ENCODE results near the gene LGALS1.

Gene LGALS1

DNA sequence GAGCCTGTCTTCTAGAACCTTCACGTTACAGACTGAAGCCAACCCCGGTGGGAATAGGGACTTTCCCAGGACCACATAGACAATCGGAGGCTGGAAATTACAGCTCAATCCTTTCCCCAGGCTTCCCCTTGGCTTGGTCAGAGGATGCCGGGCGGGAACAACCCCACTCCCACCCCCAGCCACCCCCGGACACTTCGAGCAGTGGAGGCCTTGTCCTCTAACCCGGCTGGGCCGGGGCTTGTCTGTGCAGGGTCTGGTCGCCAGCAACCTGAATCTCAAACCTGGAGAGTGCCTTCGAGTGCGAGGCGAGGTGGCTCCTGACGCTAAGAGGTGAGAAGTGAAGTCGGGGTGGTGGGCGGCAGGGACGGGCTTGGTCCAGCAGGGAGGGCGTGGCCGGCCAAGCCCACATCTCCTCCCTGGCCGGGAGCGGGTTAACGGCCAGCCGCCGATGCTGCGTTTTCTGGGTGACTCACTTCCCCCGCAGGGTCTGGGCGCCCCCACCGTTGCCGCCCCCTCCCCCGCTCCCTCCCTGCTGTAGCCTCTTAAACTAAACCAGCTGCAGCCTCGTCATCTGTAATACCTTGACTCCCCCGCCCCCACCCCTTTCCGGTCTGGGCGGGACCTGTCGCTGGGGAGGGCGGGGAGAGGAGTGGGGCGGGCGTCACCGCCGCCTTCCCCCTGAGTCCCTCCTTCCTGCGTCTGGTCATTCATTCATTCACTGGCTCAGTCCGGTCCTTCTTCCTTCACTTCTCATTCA is 1.5 kb downstream of the LGALS1 start:
- peak overlapping the region; percentile 99 for H3K4me3 ChIP-seq (ENCODE audit: low read depth, low read length)
- no peak for TF ChIP-seq CTCF (IDR thresholded peaks at IDR 0.05; ENCODE audit: low read depth, low read length)

DNA sequence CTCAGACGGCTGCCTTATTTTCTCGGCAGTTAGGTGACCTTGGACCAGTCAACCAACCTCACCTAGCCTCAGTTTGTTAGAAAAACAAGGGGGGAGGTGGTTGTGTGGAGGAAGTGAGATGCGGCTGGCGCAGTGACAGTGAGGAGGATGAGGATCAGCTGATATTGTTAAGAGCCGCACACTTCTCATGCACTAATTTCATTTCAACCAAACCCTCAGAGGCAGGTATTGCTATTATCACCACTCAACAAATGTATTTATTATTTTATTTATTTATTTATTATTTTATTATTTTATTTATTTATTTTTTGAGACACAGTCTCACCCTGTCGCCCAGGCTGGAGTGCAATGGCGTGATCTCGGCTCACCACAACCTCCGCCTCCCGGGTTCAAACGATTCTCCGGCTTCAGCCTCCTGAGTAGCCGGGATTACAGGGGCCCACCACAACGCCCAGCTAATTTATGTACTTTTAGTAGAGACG is 2.1 kb downstream of the LGALS1 start:
- peak overlapping the region; percentile 99 for H3K4me3 ChIP-seq (ENCODE audit: low read depth, low read length)
- TF ChIP-seq CTCF (IDR thresholded peaks at IDR 0.05; ENCODE audit: low read depth, low read length) = no peak

DNA sequence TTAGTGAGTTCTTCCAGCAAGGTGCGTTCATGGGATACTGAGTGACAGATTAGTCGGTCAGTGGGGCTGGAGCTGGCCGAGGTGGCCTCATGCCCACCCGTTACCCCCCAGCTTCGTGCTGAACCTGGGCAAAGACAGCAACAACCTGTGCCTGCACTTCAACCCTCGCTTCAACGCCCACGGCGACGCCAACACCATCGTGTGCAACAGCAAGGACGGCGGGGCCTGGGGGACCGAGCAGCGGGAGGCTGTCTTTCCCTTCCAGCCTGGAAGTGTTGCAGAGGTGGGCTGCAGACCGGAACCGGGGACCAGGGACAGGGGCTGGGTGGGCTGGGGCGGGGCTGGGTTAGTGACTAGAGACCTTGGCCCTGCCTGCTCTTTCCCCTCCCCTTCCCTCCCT is 2.9 kb downstream of the LGALS1 start:
- peak overlapping the region; percentile 99 for H3K4me3 ChIP-seq (ENCODE audit: low read depth, low read length)
- no peak for TF ChIP-seq CTCF (IDR thresholded peaks at IDR 0.05; ENCODE audit: low read depth, low read length)

- no peak for TF ChIP-seq CTCF (IDR thresholded peaks at IDR 0.05; ENCODE audit: low read depth, low read length)
Observed at GRCh38 chr22:37679670-37680069, 4.2 kb downstream of the LGALS1 start.

DNA sequence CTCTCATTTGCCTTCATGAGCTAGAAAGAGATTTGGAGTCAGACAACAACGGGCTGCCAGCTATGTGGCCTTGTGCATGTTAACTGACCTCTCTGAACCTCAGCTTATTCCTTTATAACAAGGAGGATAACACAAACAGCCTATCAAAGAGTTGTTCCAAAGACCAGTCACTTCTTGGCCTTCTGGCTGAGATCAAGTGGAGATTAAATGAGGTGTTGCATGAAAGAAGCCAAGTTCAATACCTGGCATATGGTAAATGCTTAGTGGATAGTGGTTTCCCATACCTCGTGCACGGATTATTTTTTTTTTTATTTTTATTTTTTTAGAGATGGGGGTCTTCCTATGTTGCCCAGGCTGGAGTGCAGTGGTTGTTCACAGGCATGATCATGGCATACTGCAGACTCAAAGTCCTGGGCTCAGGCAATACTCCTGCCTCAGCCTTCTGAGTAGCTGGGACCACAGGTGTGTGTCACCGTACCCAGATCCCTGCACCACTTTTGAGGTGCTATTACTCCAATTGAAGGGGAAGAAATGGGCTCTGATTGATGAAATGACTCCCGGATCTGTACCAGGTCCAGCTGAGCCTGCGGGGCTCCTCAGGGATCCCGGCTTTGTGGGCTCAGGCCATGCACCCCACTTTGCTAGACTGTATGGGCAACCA is 4.9 kb downstream of the LGALS1 start:
- H3K4me3 ChIP-seq (ENCODE audit: low read depth, low read length) = no peak overlapping the region
- no peak for TF ChIP-seq CTCF (IDR thresholded peaks at IDR 0.05; ENCODE audit: low read depth, low read length)

More at GRCh38 chr22:37679670-37680069, 4.2 kb downstream of the LGALS1 start:
- H3K4me3 ChIP-seq (ENCODE audit: low read depth, low read length) = no peak overlapping the region

DNA sequence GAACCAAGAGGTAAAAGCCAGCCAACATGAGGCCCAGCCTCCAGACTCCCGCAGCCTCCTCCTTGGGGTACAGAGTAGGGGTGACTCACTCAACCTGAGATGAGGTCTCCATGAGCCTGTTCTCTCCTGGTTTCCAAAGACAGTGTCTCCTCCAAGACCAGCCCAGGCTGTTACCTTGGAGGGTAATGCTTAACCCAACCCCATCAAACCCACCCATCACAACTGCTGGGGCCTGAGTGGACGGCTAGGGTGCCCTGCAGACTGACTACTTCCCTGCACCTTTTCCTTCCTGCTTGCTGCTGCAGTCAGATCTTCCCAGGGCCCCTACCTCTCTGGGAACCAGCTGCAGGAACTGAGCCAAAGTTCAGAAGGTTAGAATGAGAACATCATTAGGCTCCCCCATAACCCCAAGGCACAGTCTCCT is 5.6 kb downstream of the LGALS1 start:
- H3K4me3 ChIP-seq (ENCODE audit: low read depth, low read length) = no peak overlapping the region
- TF ChIP-seq CTCF (IDR thresholded peaks at IDR 0.05; ENCODE audit: low read depth, low read length) = no peak

DNA sequence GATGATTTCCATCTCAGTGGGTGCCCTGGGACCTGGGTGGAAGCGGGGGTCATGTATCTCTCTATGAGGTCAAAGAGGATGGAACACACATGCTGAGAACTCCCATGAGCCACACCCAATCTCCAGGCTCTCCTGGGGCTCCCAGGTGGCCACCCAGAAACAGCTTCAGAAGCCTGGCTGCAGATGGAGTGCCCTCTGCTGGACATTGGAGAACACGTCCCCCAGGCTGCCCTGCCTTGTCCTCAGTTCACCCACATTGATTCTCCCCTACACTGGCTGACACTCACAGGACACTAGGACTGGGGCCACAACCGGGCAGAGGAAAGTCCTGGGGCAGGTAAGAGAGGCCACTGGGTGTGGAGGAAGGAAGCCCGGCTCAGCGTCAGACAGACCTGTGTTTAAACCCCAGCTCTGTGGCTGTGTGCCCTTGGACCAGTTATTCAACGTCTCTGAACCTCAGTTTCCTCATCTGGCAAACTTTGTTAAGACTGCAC is 6.2 kb downstream of the LGALS1 start:
- H3K4me3 ChIP-seq (ENCODE audit: low read depth, low read length) = no peak overlapping the region
- TF ChIP-seq CTCF (IDR thresholded peaks at IDR 0.05; ENCODE audit: low read depth, low read length) = peak; percentile 90

All from WI38 (cell line).